Measurements from ENCODE around the gene PXK.
"Not testable (repeated sequence)": the region's sequence is repeated elsewhere in the genome, so short reads cannot be mapped to it uniquely, and the experiment has no call there.

PXK gene

DNA sequence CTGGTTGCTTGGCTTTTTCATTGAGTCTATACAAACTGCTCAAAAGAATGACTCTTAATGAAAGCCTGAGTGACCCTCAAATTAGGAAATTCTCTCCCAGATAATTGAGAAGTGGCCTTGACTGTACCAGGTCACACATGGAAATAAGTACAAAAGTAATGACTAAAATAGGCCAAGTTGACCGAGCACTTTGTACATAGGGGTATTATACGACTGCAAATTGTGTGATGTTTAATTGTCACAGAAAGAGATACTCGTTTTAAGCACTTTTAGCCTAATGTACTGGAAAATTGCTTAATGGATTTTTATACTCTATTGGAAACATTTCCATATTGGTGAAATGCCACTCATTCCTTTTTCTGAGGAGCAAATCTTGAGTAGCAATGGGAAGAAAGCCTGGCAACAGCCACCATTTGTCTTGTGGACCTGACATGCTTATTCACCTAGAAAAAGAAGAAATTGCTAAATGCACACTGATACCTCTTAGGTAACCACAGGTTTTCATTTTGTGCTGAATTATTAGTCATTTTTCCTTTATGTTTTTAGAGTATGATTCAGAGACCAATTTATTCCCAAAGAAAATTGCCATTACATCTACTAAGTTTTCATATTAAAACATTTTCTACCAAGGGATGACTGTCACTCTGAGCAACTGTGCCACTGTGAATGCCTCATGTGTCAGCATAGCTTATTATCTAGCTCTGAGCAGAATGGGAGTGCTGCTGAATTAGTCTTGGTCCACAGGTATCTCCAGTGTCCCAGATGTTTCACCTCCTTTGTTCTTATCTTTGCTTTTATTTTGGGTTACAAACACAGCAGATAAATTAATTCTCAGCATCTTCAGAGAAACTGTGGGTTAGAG is 8.9 kb upstream of the PXK start:
- no peak for DNase-seq (ENCODE audit: low read depth)

GRCh38 chr3:58324391-58325390 is 8.0 kb upstream of the PXK start:
- DNase-seq (ENCODE audit: low read depth): no peak

DNA sequence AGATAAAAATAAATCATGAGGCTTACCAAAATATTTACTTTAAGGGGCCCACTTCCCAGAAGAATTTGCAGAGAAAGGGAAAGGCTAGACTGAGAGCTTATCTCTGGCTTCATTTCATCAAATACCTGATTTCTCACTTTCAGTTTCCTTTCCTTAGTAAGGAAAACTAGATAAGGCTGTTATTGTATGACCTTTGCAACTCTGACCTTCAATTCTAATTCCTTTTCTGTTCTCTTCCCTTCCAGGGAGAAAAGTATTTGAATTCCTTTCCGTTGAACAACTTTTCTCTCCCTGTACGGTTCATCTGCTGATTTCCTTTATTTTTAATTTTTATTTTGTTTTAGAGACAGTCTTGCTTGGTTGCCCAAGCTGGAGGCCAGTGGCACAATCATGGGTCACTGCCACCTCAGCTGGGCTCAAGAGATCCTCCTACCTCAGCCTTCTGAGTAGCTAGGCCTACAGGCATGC is 7.1 kb upstream of the PXK start:
- no peak for DNase-seq (ENCODE audit: low read depth)

DNA sequence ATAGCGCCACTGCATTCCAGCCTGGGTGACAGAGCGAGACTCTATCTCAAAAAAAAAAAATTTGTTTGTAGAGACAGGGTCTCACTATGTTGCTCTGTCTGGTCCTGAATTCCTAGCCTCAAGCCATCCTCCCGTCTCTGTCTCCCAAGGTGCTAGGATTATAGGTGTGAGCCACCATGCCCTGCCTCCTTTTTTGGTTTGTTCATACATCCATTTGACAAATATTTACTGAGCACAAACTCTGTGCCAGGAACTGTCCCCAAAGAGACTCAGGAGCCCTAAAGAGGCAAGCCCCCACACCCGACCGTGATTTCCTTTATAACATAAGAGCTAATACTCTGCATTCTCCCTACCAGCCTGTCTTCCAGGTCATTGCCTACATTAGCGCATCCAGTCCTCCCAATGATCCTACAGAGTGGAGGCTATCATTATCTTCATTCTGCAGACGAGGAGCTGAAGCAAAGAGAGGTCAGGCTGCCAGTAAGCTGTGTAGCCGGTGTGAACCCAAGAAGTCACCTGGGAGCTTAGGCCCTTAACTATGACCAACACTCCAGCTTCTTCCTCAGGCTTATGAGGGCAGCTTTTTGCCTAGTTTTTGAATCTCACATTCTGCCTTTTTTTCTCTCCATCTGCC is 6.3 kb upstream of the PXK start:
- DNase-seq (ENCODE audit: low read depth): no peak

DNA sequence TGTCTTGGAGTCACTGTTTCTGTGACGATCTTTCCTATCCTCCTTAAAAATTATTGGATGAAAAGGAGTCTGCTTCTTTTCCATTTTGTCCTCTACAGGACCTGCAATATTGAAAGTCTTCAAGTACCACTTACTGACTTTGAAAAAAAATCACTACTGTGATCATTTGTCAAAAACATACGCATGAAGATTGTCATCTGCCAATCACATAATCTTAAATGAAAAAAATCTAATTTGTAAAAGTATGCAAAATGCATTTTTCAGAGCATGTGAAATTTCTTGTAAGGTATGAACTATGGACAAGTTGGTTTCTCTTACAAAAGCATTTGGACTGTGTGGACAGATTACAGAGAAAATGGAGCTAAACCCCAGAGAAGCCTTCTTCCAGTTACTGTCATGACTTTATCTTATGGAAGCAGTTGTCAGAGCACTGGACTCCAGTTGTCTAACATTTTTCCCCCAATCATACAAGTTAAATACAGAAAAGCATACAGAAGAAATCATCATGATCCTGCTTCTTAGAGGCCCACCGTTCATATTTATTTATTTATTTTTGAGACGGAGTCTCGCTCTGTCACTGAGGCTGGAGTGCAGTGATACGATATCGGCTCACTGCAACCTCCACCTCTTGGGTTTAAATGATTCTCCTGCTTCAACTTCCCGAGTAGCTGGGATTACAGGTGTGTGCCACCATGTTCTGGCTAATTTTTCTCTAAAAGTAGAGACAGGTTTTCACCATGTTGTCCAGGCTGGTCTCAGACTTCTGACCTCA is 3.4 kb upstream of the PXK start:
- DNase-seq (ENCODE audit: low read depth): no peak

- DNase-seq (ENCODE audit: low read depth): no peak
Observed at GRCh38 chr3:58329922-58330413, 2.7 kb upstream of the PXK start.

- DNase-seq (ENCODE audit: low read depth): no peak
Observed at GRCh38 chr3:58331593-58332152, 1.0 kb upstream of the PXK start.

- DNase-seq (ENCODE audit: low read depth): no peak
Observed at GRCh38 chr3:58333206-58334012, 717 bp downstream of the PXK start.

DNA sequence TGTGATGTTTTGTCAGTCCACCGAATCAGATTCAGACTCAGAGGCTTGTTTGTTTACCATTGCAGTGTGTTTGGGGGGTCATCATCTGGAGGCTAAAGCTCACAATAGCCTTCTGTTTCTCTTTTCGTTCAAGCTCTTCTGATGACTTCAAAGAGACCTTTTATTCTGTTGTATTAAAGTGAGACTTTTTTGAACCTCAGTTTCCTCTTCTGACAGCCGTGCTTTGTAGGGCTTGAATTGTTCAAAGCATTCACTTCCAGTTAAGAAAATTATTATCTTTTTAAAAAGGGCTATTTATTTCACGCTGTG is 1.3 kb downstream of the PXK start:
- no peak for DNase-seq (ENCODE audit: low read depth)

DNA sequence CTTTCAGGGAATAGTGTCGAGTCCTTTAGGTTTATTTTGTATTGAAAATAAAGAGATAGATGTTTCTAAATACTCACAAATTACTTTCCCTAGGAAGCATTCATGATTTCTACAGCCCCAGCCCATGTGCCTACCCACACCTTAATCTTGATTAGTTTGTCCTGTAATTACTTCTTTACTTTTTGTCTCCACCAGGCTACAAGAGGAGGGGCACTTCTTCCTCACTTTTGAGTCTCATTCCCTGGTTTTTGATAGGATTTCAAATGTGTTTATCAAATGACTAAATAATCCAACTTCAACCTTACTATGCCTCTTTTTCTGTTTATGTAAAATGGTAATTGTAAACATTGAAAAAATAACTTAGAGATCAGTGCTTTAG is 1.8 kb downstream of the PXK start:
- DNase-seq (ENCODE audit: low read depth): no peak

GRCh38 chr3:58335652-58335947 is 2.9 kb downstream of the PXK start:
- DNase-seq (ENCODE audit: low read depth): no peak

DNA sequence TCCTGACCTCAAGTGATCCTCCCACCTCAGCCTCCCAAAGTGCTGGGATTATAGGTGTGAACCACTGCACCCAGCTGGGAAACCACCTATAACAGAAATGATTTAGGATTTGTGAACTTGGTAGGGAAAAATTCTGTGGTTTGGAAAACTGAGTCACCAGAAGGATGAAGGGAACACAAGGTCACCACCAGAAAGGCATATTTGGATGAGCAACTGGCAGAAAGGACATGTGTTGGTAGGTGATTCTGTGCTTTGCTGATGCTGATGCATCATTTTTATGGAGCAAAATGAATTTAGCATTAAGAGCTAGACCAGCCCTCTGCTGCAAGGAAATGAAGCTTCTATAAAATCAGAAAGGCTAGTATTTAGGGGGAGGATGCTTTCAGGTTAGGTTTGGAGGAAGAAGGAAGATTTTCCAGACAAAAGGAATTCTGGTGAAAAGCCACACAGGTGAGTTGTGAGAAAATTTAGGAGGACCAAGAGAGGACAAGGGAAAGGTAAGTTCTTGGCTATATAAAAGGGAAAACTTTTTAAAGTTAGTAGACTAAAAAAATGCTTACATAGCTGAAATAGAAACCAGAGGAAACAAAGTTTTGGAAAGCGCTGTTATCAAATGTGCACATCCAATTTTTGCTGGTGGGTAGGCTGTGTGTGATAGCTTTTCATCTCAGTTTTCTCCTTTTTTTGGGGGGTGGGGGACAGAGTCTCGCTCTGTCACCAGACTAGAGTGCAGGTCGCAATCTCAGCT is 3.6 kb downstream of the PXK start:
- no peak for DNase-seq (ENCODE audit: low read depth)

- DNase-seq (ENCODE audit: low read depth): no peak
Observed at GRCh38 chr3:58337190-58337589, 4.5 kb downstream of the PXK start.

- DNase-seq (ENCODE audit: low read depth): not testable (repeated sequence)
Observed at GRCh38 chr3:58339146-58339545, 6.5 kb downstream of the PXK start.

GRCh38 chr3:58340594-58341244 is 8.0 kb downstream of the PXK start:
- no peak for DNase-seq (ENCODE audit: low read depth)

GRCh38 chr3:58341376-58341775 is 8.7 kb downstream of the PXK start:
- no peak for DNase-seq (ENCODE audit: low read depth)

DNA sequence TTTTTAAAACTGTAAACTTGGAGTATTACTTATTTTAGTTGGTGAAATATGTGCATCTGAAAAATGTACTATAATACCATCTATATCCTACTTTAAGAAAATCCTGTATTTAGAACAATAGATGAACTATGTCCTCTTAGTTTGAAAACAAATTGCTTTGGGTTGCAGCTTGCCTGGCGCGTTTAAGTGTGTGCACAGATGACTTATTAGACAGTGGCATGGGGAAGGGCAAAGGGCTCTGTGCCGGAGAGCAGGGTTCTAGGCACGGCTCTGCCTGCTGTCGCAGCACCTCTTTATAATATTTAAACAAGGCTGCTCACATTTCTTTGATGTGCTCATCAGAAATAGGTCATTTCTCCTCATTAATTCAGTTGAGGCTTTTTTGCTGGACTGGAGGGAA is 10.0 kb downstream of the PXK start:
- no peak for DNase-seq (ENCODE audit: low read depth)

DNA sequence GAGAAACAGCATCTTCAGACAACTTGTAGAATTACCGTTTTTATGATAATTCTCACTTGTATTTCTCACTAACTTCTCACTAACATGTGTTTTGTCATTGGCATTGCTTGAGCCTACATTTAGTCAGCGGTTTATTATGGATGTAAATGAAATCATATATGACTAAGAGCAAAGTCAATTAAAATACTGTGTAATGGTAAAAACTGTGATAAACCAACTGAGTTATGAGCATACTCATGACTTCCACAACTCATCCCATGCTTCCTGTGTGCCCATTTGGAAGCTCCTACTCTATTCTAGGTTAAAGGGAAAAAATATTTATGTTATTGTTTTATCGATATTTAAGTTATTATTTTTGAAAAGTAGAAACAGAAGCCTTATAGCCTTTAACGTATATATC is 12.8 kb downstream of the PXK start:
- DNase-seq (ENCODE audit: low read depth): no peak

DNA sequence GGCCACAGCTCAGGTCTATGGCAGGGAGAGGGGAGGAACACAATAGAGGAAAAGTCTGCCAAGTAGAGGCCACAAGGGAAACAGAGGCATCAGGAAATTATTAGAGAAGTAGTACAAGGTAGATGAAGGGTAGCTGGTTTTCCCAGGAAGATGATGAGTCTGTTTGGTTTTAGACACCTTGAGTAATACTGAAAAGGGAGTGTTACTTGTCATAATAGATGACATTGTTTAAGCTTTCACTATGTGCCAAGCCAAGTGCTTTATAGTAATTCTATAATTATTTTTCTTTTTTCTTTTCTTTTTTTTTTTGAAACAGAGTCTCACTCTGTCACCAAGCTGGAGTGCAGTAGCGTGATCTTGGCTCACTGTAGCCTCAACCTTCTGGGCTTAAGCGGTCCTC is 13.7 kb downstream of the PXK start:
- no peak for DNase-seq (ENCODE audit: low read depth)
